GM12872 (cell line): ENCODE results near the gene ADH7.

Experiments
- TF ChIP-seq, protein P1 (sequence below): IDR thresholded peaks from 3 replicates; pipeline ENCODE4 v1.5.1; 2011; ENCODE audit warnings: low read depth, mild to moderate bottlenecking, low read length, moderate library complexity; ENCODE audit not compliant: insufficient read depth

ADH7 gene

DNA sequence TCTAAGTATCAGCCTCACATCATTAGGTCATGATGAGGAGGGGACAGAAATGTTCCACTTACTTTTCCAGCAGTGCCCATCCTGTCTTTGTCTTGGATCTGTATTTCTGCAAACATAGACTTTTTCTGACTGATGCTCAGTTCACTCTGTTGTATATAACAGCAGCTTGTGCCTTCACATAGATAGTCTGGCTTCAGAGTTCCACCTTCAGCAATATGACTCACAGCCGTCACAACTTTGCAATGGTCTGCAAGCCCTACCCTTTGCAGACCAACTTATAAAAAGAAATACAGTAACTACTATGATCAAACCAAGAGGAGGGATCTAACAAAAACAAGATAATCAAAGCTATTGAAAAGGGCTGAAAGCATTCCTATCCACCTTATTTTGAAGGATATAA is at the start of gene ADH7:
Gene ADH7 (minus strand): TSS at position 189 of the 400 bp plus-strand sequence. CDS start 109 bp downstream, at position 80.
- TF ChIP-seq, protein P1, sequence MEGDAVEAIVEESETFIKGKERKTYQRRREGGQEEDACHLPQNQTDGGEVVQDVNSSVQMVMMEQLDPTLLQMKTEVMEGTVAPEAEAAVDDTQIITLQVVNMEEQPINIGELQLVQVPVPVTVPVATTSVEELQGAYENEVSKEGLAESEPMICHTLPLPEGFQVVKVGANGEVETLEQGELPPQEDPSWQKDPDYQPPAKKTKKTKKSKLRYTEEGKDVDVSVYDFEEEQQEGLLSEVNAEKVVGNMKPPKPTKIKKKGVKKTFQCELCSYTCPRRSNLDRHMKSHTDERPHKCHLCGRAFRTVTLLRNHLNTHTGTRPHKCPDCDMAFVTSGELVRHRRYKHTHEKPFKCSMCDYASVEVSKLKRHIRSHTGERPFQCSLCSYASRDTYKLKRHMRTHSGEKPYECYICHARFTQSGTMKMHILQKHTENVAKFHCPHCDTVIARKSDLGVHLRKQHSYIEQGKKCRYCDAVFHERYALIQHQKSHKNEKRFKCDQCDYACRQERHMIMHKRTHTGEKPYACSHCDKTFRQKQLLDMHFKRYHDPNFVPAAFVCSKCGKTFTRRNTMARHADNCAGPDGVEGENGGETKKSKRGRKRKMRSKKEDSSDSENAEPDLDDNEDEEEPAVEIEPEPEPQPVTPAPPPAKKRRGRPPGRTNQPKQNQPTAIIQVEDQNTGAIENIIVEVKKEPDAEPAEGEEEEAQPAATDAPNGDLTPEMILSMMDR: no peak

DNA sequence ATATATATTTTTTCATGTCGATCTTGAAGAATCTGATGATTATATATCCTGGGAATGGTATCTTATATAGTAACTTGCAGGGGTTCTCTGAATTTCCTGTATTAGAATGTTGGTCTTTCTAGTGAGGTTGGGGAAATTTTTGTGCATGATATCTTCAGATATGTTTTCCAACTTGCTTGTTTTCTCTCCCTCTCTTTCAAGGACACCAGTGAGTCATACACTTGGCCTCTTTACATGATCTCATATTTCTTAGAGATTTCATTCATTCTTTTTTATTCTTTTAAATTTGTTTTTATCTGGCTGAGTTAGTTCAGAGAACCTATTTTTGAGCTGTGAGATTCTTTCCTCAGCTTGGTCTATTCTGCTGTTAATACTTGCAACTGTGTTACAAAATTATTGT is 48.5 kb upstream of the ADH7 start:
- TF ChIP-seq, protein P1: no peak

DNA sequence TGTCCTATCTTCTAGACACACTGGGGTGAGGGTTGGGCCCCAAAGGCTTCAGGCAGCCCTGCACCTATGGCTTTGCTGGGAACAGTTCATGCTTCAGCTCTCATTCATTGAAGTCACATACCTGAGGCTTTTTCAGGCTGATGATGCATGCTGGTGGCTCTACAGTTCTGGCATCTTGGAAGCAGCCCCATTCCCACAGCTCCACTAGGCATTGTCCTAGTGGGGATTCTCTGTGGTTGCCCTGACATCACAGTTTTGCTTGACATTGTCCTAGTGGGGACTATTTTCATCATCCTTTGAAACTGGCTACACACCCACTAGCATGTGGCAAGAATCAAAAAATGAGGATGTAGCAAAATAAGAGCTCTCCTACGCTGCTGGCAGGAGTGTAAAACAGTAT is 38.0 kb upstream of the ADH7 start:
- TF ChIP-seq, protein P1: no peak

- TF ChIP-seq, protein P1: no peak
Observed at GRCh38 chr4:99471896-99472295, 36.8 kb upstream of the ADH7 start.

DNA sequence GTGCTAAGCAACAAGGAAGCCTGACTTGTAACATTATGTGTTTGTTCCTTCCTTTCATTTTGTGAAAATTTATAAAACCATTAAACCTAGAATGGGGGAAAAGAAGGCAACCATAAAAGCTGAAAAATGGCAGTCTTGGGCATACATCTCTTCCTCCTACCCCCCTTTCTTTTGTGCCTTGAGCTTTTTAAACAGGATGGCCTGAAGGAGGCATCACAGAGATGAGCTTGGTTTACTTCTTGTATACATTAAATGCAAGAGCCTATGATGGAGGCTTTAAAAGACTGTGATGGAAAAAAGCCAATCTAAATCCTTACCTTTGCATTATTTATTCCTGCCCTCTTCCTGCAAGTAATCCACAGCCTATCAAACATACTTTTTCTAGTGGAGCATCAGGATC is 36.2 kb upstream of the ADH7 start:
- TF ChIP-seq, protein P1: no peak

DNA sequence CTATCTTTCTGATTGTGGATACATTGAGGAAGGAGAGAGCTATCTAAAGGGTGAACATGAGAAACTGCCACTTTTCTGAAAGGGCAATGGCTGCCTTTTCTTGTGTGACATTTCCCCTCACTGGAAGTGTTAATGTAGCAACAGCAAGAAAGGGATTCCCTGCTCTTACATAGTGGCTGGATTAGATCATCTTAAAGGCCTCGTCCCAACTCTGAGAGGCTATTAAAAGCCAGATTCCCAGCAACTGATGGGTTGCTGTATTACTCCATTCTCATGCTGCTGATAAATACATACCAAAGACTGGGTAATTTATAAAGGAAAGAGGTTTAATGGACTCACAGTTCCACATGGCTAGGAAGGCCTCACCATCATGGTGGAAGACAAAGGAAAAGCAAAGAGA is 33.7 kb upstream of the ADH7 start:
- TF ChIP-seq, protein P1: no peak

- TF ChIP-seq, protein P1: no peak
Observed at GRCh38 chr4:99467887-99468286, 32.7 kb upstream of the ADH7 start.

DNA sequence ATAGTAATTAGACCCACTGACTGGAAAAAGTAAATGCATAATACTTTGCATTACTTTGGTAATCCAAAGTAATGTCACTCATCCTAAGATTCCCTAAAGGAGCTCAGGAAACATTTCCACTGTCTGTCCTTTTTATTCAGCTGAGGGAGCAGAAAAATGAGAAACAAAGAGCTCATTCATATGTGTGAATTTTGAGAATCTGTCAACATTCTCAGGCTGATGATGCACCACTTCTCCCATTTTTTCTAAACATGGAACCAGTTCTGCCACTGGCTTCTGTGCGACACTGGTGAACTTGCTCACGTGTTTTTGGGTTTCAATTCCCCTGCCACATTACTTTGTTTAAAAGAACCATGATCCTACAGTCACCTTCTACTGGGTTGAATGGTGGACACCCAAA is 28.4 kb upstream of the ADH7 start:
- TF ChIP-seq, protein P1: no peak
